ENCODE measurements around the gene CCDC68.

GRCh38 chr18:54923339-54923956 lies 35.8 kb downstream of the CCDC68 start:
- no peak for TF ChIP-seq CTCF (conservative IDR thresholded peaks at IDR 0.05; ENCODE audit: low read depth, low read length)
- TF ChIP-seq EZH2 (IDR thresholded peaks at IDR 0.05; ENCODE audit: borderline replicate concordance, low read depth, low read length, poor library complexity, severe bottlenecking) = no peak

Measured in A673 (cell line).